ENCODE results near the gene TEKTIP1.

DNA sequence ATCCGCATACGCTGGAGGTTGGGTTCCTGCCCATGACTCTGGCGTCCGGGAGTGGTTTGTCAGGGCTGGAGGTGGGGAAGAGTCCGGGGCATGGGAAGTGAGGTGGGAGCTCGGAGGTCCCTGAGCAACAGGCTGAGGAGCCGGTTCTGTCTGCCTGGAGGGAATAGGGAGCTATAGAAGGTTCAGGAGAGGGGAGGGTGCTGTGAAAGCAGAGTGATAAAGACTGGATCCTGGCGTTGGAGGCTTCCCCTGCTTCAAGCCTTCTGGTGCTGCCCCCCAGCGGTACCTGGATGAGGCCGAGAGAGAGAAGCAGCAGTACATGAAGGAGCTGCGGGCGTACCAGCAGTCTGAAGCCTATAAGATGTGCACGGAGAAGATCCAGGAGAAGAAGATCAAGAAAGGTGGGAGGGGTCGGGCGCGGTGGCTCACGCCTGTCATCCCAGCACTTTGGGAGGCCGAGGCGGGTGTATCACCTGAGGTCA, 36.3 kb downstream of the TEKTIP1 start:
- TF ChIP-seq, protein P1, sequence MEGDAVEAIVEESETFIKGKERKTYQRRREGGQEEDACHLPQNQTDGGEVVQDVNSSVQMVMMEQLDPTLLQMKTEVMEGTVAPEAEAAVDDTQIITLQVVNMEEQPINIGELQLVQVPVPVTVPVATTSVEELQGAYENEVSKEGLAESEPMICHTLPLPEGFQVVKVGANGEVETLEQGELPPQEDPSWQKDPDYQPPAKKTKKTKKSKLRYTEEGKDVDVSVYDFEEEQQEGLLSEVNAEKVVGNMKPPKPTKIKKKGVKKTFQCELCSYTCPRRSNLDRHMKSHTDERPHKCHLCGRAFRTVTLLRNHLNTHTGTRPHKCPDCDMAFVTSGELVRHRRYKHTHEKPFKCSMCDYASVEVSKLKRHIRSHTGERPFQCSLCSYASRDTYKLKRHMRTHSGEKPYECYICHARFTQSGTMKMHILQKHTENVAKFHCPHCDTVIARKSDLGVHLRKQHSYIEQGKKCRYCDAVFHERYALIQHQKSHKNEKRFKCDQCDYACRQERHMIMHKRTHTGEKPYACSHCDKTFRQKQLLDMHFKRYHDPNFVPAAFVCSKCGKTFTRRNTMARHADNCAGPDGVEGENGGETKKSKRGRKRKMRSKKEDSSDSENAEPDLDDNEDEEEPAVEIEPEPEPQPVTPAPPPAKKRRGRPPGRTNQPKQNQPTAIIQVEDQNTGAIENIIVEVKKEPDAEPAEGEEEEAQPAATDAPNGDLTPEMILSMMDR (IDR thresholded peaks at IDR 0.05; ENCODE audit: poor library complexity) = peak; percentile 22
- TF ChIP-seq EZH2phosphoT487 (IDR thresholded peaks at IDR 0.05; ENCODE audit: low read depth, severe bottlenecking, unreplicated experiment) = no peak
- TF ChIP-seq EZH2 (IDR thresholded peaks at IDR 0.05; ENCODE audit: borderline replicate concordance) = no peak
